Measurements from ENCODE around the gene PRAMEF6. TPM values are rescaled to one million over a fixed set of nuclear protein-coding genes. Genes with fewer than 3 reads are reported as not detected.
"Not testable (repeated sequence)": the region's sequence is repeated elsewhere in the genome, so short reads cannot be mapped to it uniquely, and the experiment has no call there.

Gene PRAMEF6
- total RNA-seq, result not detected in 2 replicates

DNA sequence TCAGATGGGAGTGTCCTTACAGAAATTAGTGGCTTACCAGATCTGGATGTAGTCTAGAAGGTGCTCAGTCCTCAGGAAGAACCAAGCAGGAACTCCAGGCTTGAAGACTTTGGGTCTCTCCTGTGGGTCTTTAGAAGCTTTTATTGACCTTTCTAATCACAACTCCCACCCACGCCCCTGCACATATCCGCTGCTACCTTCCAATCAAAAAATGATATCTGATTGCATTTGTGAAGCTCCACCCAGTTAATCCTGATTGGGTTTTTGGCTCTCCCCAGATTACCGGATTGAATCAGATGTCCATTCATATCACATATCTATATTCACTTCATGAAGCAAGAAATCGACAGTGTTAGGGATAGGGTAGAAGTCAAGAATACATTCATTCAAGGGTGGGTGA, at the start of gene PRAMEF6:
PRAMEF6 (minus strand) TSS at position 101 of the 400 bp plus-strand sequence. CDS start 5,062 bp downstream, outside the sequence.
- H3K4me1 Mint-ChIP-seq; H3K36me3 Mint-ChIP-seq (ENCODE audit: low read depth); ATAC-seq (ENCODE audit: low read depth); H3K27me3 Mint-ChIP-seq; H3K4me3 Mint-ChIP-seq; CTCF ChIA-PET; H3K27ac Mint-ChIP-seq; DNase-seq; H3K9me3 Mint-ChIP-seq; intact Hi-C loops (cut with micrococcal nuclease); POLR2A ChIA-PET: not testable (repeated sequence)

DNA sequence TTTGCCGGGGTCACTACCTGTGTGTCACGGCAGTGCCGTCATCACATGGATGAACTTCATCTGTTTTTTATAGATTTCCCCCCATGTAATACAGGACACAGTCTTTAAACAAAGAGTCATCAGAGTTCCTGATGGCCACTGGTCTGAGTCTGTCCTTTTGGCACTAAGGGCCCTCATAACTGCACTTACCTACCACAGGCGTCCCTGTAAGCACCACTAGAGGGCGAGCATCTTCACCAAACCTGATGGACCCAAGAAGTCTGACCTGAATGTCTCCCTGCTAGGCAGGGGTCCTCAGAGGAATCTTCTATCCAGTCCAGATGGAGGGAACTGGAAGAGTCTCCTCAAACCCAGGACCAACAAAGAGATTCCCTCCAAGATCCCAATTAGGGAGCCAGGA, 23.0 kb downstream of the PRAMEF6 start:
- H3K27ac Mint-ChIP-seq; H3K4me3 Mint-ChIP-seq; H3K36me3 Mint-ChIP-seq (ENCODE audit: low read depth); intact Hi-C loops (cut with micrococcal nuclease); H3K9me3 Mint-ChIP-seq; POLR2A ChIA-PET; CTCF ChIA-PET; DNase-seq; ATAC-seq (ENCODE audit: low read depth); H3K4me1 Mint-ChIP-seq; H3K27me3 Mint-ChIP-seq: not testable (repeated sequence)

DNA sequence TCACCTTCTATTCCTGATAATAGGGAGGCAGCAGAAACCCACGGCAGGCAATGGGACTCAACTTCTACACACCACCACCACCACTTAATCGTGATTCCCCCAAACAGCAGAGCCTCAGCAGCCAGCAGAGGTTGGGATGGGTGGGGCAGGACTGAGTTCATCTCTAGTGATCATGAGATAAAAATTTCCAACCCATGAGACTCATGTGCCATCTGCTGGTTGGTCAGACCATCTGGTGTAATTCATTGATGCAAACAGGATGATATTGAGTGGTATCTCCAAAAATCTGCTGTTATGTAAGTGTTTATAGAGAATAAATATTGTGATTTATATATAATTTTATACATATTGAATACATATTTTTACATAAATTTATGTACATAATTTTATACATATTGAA, 25.6 kb downstream of the PRAMEF6 start:
- H3K27ac Mint-ChIP-seq; H3K36me3 Mint-ChIP-seq (ENCODE audit: low read depth); CTCF ChIA-PET; H3K9me3 Mint-ChIP-seq; H3K4me3 Mint-ChIP-seq; DNase-seq; H3K27me3 Mint-ChIP-seq; ATAC-seq (ENCODE audit: low read depth); POLR2A ChIA-PET; H3K4me1 Mint-ChIP-seq; intact Hi-C loops (cut with micrococcal nuclease): not testable (repeated sequence)

DNA sequence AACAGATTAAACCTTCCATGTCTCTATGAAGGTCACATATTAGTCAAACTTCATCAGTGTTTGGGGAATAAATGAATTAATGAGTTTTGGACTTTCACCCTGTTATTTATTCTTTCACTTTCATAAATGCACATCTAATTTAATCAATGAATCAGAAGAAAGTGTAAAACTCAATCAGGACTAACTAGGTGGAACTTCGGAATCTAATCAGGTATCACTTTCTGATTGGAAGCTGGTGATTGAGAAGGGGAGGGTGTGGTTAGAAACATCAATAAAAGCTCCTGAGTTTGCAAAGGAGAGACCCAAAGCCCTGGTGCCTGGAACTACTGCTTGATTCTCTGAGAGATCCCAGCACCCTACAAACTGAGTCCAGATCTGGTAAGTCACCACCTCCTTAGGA, 31.1 kb downstream of the PRAMEF6 start, which contains the start of gene PRAMEF7:
PRAMEF7 (plus strand) TSS at position 301 of the 400 bp plus-strand sequence. CDS start 1,083 bp downstream, outside the sequence.
- intact Hi-C loops (cut with micrococcal nuclease); CTCF ChIA-PET; POLR2A ChIA-PET; H3K4me1 Mint-ChIP-seq; H3K36me3 Mint-ChIP-seq (ENCODE audit: low read depth); H3K27ac Mint-ChIP-seq; H3K4me3 Mint-ChIP-seq; DNase-seq; H3K27me3 Mint-ChIP-seq; H3K9me3 Mint-ChIP-seq; ATAC-seq (ENCODE audit: low read depth): not testable (repeated sequence)

DNA sequence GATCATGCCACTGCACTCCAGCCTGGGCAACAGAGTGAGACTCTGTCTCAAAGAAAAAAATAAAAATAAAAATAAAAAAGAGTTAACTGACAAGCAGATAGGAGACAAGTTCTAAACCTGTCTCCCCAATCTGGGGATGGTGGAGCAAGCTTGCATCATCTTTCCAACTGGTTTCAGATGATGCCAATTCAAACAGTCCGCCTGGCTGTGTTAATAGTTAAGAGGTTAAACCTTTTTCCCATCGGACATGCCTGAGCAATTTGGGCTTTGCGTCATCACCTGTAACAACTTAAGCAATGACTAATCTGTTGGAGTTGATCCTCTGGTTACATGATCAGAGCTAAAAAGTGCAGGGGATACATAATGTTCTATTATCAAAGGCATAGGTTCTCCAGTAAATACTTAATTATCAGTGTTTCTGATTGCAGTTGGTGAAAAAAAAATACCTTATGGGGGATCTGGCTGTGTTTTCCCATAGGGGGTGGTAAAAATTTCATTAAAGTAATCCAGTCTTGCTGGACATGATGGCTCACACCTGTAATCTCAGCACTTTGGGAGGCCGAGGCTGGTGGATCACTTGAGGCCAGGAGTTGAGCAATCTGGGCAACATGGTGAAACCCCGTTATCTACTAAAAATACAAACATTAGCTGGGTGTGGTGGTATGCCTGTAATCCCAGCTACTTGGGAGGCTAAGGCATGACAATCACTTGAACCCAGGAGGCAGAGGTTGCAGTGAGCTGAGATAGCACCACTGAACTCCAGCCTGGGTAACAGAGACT, 43.4 kb downstream of the PRAMEF6 start:
- POLR2A ChIA-PET; ATAC-seq (ENCODE audit: low read depth); H3K27ac Mint-ChIP-seq; H3K4me1 Mint-ChIP-seq; H3K9me3 Mint-ChIP-seq; H3K27me3 Mint-ChIP-seq; H3K4me3 Mint-ChIP-seq; DNase-seq; H3K36me3 Mint-ChIP-seq (ENCODE audit: low read depth); CTCF ChIA-PET; intact Hi-C loops (cut with micrococcal nuclease): not testable (repeated sequence)

DNA sequence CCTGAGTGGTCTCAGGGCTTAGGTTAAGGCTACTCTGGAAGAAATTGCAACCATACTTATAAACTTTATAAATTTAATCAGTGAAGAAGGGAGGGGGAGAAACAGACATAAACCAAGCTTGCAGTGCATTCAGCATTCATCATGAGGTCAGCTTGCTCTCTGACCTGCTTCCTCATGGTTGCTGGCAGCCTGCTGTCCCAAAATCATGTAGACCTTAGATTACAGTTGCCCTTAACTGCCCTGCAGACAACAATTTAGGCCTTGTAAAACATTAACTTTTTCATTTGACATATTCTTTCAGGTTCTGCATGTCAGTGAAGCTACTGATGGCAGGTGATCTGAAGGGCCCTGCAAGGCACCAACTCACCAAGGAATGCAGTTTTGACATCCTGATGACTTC, 48.2 kb downstream of the PRAMEF6 start:
- POLR2A ChIA-PET; H3K4me3 Mint-ChIP-seq; H3K27ac Mint-ChIP-seq; ATAC-seq (ENCODE audit: low read depth); H3K27me3 Mint-ChIP-seq; CTCF ChIA-PET; intact Hi-C loops (cut with micrococcal nuclease); H3K4me1 Mint-ChIP-seq; DNase-seq; H3K36me3 Mint-ChIP-seq (ENCODE audit: low read depth); H3K9me3 Mint-ChIP-seq: not testable (repeated sequence)

DNA sequence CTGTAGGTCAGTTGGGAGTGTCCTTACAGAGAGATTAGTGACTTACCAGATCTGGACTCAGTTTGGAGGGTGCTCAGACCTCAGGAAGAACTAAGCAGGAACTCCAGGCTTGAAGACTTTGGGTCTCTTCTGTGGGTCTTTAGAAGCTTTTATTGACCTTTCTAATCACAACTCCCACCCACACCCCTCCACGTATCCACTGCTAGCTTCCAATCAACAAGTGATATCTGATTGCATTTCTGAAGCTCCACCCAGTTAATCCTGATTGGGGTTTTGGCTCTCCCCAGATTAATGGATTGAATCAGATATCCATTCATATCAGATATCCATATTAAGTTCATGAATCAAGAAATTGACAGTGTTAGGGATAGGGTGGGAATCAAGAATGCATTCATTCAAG, 49.2 kb downstream of the PRAMEF6 start, which contains the start of gene PRAMEF10:
PRAMEF10 (minus strand) TSS at position 101 of the 400 bp plus-strand sequence. CDS start 2,423 bp downstream, outside the sequence.
- H3K4me1 Mint-ChIP-seq, result not testable (repeated sequence)

More for the DNA sequence above, 49.2 kb downstream of the PRAMEF6 start, which contains the start of gene PRAMEF10:
- H3K36me3 Mint-ChIP-seq (ENCODE audit: low read depth); H3K4me3 Mint-ChIP-seq; intact Hi-C loops (cut with micrococcal nuclease); H3K27me3 Mint-ChIP-seq; DNase-seq; ATAC-seq (ENCODE audit: low read depth); POLR2A ChIA-PET; H3K27ac Mint-ChIP-seq; CTCF ChIA-PET; H3K9me3 Mint-ChIP-seq: not testable (repeated sequence)

Other genes starting within 250 kb of the PRAMEF6 start
- gene AADACL3, start 231.5 kb downstream of the PRAMEF6 start, total RNA-seq, result not detected in 2 replicates
- gene CFAP107, start 201.4 kb downstream of the PRAMEF6 start, total RNA-seq, result not detected in 2 replicates
- gene PRAMEF12, start 173.8 kb downstream of the PRAMEF6 start, total RNA-seq, result not detected in 2 replicates
- gene PRAMEF1, start 156.2 kb downstream of the PRAMEF6 start, total RNA-seq, result not detected in 2 replicates
- gene PRAMEF11, start 116.2 kb downstream of the PRAMEF6 start, total RNA-seq, result not detected in 2 replicates
- gene HNRNPCL1, start 98.9 kb downstream of the PRAMEF6 start, total RNA-seq, result not detected in 2 replicates
- gene PRAMEF2, start 90.5 kb downstream of the PRAMEF6 start, total RNA-seq, result not detected in 2 replicates
- not detected in 2 replicates for gene PRAMEF4, start 61.4 kb downstream of the PRAMEF6 start, total RNA-seq
- not detected in 2 replicates for gene PRAMEF10, start 49.3 kb downstream of the PRAMEF6 start, total RNA-seq
- gene PRAMEF7, start 31.0 kb downstream of the PRAMEF6 start, total RNA-seq, result not detected in 2 replicates
- not detected in 2 replicates for gene PRAMEF27, start 109.0 kb upstream of the PRAMEF6 start, total RNA-seq
- not detected in 2 replicates for gene HNRNPCL3, start 113.2 kb upstream of the PRAMEF6 start, total RNA-seq
- not detected in 2 replicates for gene PRAMEF25, start 123.2 kb upstream of the PRAMEF6 start, total RNA-seq
- gene HNRNPCL2, start 169.3 kb upstream of the PRAMEF6 start, total RNA-seq, result not detected in 2 replicates
- gene PRAMEF26, start 208.4 kb upstream of the PRAMEF6 start, total RNA-seq, result not detected in 2 replicates
- not detected in 2 replicates for gene HNRNPCL4, start 218.1 kb upstream of the PRAMEF6 start, total RNA-seq
- gene PRAMEF9, start 224.3 kb upstream of the PRAMEF6 start, total RNA-seq, result not detected in 2 replicates

Data from activated B cell treated with CpG ODN at 0.5 μM for 24 hours (primary cell).